GM12875 (cell line): Measurements from ENCODE around the gene HEATR5B.
A peak's percentile ranks its signal among the peaks of the same experiment; 100 is the strongest.

Experiments
- H3K4me3 ChIP-seq: one replicate; pipeline ENCODE4 v1.5.1; 2011; ENCODE audit warnings: low read depth, low read length, control low read depth
- CTCF ChIP-seq: IDR thresholded peaks from 2 replicates; pipeline ENCODE4 v1.5.1; 2011; ENCODE audit warnings: low read depth, mild to moderate bottlenecking, control low read depth, inconsistent platforms, low read length, moderate library complexity, borderline replicate concordance; ENCODE audit not compliant: insufficient read depth

The HEATR5B gene

GRCh38 chr2:37083873-37084794 is at the start of gene HEATR5B, which contains the start of gene GPATCH11:
Gene HEATR5B (minus strand): TSS chr2:37084372. CDS start chr2:37083414, 958 bp downstream.
Gene GPATCH11 (plus strand): TSS chr2:37084518. CDS start chr2:37088382, 3,864 bp downstream.
- peak within 1 kb of the TSS; percentile 72 for H3K4me3 ChIP-seq
- TF ChIP-seq CTCF: no peak

- TF ChIP-seq CTCF: no peak
- no peak overlapping the region for H3K4me3 ChIP-seq
Observed at GRCh38 chr2:37132914-37133313, 48.7 kb upstream of the HEATR5B start.

- TF ChIP-seq CTCF: no peak
- H3K4me3 ChIP-seq: no peak overlapping the region
Observed at GRCh38 chr2:37125416-37125815, 41.2 kb upstream of the HEATR5B start.

- TF ChIP-seq CTCF: no peak
- H3K4me3 ChIP-seq: no peak overlapping the region
Observed at GRCh38 chr2:37119157-37119556, 35.0 kb upstream of the HEATR5B start.

GRCh38 chr2:37117566-37117965 is 33.4 kb upstream of the HEATR5B start:
- no peak overlapping the region for H3K4me3 ChIP-seq
- no peak for TF ChIP-seq CTCF

- no peak for TF ChIP-seq CTCF
- H3K4me3 ChIP-seq: no peak overlapping the region
Observed at GRCh38 chr2:37111958-37112357, 27.8 kb upstream of the HEATR5B start.
